SHP77 treated with DMSO at 0.1 percent for 48 hours (cell line): ENCODE measurements around the gene FNDC8.
"Not testable (repeated sequence)": the region's sequence is repeated elsewhere in the genome, so short reads cannot be mapped to it uniquely, and the experiment has no call there.

Experiments
- DNase-seq: peaks from one replicate; lab custom pipeline; 2025; lab: John Stamatoyannopoulos, UW

FNDC8 gene

GRCh38 chr17:35171834-35172233 is 50.4 kb downstream of the FNDC8 start:
- DNase-seq = no peak

GRCh38 chr17:35172321-35172720 is 50.9 kb downstream of the FNDC8 start:
- DNase-seq = not testable (repeated sequence)

GRCh38 chr17:35174835-35175334 is 53.5 kb downstream of the FNDC8 start:
- no peak for DNase-seq

GRCh38 chr17:35175638-35176415 is 54.4 kb downstream of the FNDC8 start:
- no peak for DNase-seq

GRCh38 chr17:35176897-35177296 is 55.5 kb downstream of the FNDC8 start:
- DNase-seq = no peak

- DNase-seq = not testable (repeated sequence)
Measured at GRCh38 chr17:35179379-35179778, 58.0 kb downstream of the FNDC8 start.
